HG03095 (cell line): Measurements from ENCODE around the gene ZNF879.

Experiments
- ATAC-seq: cut with Tn5 transposase; IDR thresholded peaks from one replicate; pipeline ENCODE4 v1.9.1; 2021; ENCODE audit warnings: moderate library complexity; ENCODE audit not compliant: unreplicated experiment

Gene ZNF879

DNA sequence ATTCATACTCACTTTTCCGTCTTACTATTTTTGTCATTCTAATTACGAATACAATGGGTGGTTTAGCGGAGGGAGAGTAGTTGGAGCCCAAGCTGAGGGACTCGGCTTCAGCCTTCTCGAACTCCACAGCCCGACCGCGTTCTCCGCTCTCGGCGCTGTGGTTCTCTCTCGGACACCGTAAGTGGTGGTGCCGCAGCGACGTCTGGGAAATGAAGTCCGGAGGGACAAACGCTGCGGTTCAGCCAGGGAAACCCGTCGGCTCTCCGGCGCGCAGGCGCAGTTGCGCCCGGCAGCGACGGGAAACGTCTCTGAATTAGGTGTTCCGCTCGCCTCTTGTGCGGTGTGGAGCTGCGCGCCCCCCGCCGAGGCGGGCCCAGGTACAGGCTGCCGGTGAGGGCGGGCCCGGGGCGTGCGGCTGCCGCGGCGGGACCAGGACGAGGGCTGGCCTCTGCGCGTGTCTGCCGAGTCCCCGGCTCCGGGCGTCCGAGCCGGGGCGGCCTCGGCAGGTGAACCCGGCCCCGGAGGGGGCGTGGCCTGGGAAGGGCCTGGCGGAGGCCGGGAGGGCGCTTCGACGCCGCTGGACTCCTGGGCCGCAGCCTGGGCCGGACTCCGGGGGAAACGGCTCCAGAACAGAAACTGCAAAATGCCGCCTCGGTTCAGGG lies at the start of gene ZNF879:
ZNF879 (plus strand) TSS at position 277 of the 662 bp plus-strand sequence. CDS start 1,201 bp downstream, outside the sequence.
- peak; percentile 55 for ATAC-seq

DNA sequence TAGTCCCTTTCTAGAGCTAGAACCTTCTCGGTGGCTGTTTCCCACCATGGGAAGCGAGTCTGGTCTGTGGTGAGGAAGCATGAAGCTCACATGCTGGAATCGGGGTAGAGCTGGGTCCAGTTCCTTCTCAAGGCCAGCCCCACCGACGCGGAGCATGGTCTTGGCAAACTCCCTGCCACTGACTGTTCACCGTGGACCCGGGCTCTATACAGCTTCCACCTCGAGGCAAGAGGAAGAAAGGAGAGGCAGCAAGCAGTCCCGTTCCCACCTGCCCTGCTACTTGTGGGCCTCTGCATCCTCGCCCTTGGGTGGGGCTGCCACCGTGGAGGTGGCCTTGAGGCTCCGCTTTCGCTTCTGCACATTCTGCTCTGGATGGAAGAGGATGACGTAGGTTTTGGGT lies 42.2 kb upstream of the ZNF879 start:
- no peak for ATAC-seq

- ATAC-seq, result no peak
Observed at GRCh38 chr5:178982941-178983340, 40.7 kb upstream of the ZNF879 start.

- no peak for ATAC-seq
Observed at GRCh38 chr5:178983728-178984127, 39.9 kb upstream of the ZNF879 start.

DNA sequence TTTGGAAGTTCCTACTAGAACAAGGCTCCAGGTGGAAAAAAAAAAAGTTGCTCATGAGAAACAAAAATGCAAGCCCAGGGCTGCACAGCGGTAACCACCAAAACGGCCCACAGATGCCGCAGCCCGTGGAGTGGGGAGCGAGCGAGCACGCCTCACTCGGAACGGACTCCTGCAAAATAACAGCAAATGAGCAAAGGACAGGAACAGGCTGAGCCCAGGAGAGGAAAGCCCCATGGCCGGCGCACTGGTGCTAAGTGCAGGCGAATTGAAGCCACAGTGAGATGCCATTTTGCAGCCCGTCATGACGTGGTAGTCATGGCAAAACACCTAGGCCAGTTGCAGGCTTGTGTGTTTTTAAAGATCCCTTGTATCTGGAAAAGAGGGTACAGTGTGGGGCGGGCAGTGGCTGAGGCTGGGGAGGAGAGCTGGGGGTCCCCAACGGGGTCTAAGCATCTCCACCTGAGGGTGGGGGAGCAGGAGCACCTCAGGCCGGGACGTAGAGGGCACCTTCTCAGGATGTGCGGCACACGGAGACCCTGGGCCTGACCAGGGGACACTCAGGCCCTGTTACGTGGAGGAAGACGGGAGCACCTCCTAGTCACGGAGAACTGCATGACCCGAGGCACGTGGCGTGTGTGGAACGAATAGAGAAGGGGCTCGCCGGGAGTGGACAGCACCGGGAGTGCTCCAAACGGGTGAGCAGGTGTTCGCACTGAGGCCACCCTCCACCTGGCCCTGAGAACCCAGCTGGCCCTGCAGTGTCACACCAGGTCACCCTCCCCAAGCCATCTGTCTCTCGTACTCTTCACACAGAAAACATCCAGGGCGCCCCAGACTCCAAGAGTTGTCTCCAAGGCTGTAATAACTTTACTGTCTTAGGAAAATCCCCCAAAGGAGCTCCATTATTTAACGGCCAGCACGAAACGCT lies 39.2 kb upstream of the ZNF879 start:
- ATAC-seq, result no peak

- ATAC-seq, result no peak
Observed at GRCh38 chr5:178986326-178986960, 37.2 kb upstream of the ZNF879 start.

GRCh38 chr5:178988436-178989220 lies 35.0 kb upstream of the ZNF879 start:
- no peak for ATAC-seq

DNA sequence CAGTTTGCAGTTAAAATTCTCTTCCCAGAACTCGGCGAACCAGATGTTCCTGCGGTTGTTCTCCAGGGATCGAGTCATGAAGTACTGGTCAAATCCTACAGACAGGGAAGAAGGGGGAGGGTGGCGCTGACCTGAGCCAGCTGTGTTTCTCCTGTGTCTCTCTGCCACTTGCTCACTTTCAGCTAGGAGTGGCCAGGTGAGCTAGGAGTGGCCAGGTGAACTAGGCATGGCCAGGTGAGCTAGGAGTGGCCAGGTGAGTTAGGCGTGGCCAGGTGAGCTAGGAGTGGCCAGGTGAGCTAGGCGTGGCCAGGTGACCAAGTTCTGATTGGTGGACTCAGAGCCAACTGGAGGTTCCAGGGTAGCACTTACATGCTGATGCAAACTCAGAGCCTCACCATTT lies 34.3 kb upstream of the ZNF879 start:
- ATAC-seq, result no peak

- ATAC-seq, result no peak
Observed at GRCh38 chr5:178990491-178990890, 33.1 kb upstream of the ZNF879 start.

DNA sequence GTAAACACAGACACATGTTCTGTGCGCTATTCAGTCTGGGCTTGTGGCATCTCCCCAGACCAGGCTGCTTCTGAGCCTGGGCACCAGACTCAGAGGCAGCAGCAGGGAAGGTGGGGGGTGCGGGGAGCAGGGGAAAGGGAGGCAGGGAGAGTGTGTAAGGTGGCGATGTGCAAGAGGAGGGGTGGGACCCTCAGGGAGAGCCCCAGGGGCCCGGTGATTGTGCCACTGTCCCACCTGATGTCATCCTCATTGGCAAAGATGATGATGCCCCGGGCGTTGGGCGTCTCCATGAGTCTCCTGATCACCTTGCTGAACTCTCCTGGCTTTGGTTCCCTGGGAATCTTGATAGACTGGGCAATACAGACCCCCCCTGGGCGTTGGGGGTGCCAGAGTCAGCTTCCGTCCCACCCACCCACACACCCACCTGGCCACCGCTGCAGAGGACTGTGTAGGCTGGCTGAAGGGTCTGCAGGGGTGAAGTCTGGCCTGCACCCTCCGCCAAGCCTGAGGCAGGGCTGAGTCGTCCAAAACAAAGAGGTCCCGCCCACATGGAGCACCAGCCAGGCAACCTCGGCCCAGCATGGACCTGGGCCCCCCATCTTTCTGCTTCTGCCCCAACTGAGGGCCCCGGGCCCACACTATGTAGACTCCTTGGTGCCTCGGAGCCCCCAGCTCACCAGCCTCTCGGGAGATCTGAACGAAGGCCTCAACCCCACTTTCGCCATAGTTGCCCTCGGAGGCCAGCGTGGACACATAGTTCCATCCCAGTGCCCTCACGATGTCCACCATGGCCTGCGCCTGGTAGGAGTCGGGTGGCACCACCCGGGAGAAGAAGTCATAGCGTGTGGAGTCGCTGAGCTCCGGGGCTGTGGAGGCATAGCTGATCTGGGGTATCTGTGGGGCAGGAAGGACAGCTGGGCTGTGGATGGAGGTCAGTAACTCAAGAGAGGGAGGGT lies 32.1 kb upstream of the ZNF879 start:
- ATAC-seq, result no peak

GRCh38 chr5:178992291-178992895 lies 31.2 kb upstream of the ZNF879 start:
- no peak for ATAC-seq

- ATAC-seq, result no peak
Observed at GRCh38 chr5:178993236-178993765, 30.3 kb upstream of the ZNF879 start.

GRCh38 chr5:178993955-178994579 lies 29.5 kb upstream of the ZNF879 start:
- no peak for ATAC-seq

DNA sequence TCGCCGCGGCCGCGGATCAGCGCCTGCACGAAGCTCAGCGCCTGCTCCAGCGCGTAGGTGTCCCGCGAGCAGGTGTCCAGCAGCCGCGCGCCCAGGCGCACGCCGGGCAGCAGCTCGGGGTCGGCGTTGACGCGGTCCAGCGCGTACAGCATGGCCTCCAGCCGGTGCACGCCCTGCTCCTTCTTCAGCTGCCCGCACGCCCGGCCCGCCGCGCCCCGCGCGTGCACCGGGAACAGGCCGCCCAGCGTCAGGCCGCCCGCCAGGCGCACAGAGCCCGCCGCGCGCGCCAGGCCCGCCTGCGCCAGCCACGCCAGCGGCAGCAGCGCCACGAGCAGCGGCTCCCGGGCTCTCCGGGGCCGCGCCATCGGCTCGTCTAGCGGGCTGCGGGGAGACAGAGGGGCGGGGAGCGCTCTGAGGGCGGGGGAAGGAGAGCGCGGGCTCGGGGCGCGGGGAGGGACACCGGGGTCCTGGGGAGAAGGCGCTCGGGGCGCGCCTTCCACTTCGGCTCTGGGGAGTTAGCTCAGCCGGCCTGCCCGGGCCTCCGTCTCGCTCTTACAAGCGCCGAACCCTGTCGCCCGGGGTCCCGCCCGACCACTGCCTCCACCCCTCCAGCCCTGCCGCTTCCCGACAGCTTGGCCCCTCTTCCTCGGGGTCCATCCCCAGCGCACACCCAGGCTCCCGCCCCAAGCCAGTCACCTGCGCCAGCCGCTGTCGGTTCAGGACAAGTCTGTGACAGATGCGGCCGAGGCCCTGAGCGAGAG lies 28.8 kb upstream of the ZNF879 start, which contains the start of gene GRM6:
GRM6 (minus strand) TSS at position 741 of the 761 bp plus-strand sequence; CDS start at position 365, 376 bp downstream.
- ATAC-seq, result no peak

- ATAC-seq, result no peak
Observed at GRCh38 chr5:178995341-178995690, 28.3 kb upstream of the ZNF879 start.

- no peak for ATAC-seq
Observed at GRCh38 chr5:178996156-178996555, 27.4 kb upstream of the ZNF879 start.

DNA sequence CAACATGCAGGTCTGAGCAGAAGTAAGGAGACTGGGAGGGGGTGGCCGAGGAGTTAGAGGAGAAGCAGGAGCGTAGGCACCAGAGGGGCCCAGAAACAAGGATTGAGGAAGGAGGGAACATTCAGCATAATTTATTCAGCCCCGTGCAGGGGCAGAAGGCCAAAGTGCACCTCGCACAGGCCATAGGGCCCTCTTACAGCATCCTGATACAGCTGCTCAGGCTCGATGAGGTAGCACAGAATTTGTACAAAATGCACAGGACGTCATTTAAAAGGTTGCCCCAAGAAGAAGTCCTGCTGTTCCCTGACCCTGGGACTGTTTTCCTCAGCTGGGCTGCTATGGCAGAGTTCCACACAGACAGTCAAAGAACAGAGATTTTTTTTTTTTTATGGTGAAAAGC lies 26.4 kb upstream of the ZNF879 start:
- no peak for ATAC-seq

DNA sequence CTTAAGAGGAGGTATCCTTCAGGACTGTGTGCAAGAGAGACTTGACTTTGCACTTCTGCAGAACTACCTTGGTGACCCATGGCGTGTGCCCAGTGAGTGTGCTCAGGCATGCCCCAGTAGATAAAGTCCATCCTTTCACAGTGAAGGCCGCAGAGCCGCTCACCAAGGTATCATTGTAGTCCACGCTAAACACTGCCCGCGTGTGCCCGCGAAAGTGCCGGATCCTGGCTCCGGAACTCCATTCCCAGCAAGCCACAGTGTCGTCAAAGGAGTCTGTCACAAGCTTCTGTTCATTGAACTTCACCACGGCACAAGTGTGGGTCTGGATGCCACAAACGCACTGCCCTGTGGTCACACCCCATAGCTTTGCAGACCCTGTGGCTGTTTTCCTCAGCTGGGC lies 25.2 kb upstream of the ZNF879 start:
- ATAC-seq, result no peak
